SK-N-SH treated with all-trans-retinoic acid at 6 μM for 48 hours (cell line): ENCODE measurements around the gene COPG2.

Source experiments
- ATAC-seq: fragments of 200-7000 bp; cut with Tn5 transposase; 3 replicates; pipeline ENCODE4 v1.9.1; 2020; ENCODE audit warnings: mild to moderate bottlenecking, moderate library complexity
- ARNTL ChIP-seq: fragments of 450-650 bp; formaldehyde crosslinking; IDR thresholded peaks from 2 replicates; pipeline ENCODE4 v1.5.0; 2020; ENCODE audit warnings: low read depth, mild to moderate bottlenecking, moderate library complexity, borderline replicate concordance
- BACH2 ChIP-seq: fragments of 250-450 bp; sonication (Bioruptor Pico); IDR thresholded peaks from 2 replicates; pipeline ENCODE4 v1.9.0; 2021; ENCODE audit warnings: mild to moderate bottlenecking, borderline replicate concordance
- ESRRG ChIP-seq: fragments of 250-450 bp; sonication (Bioruptor Pico); IDR thresholded peaks from 2 replicates; pipeline ENCODE4 v1.6.1; 2021; ENCODE audit warnings: mild to moderate bottlenecking
- GLIS3 ChIP-seq: fragments of 250-450 bp; sonication (Bioruptor Pico); IDR thresholded peaks from 2 replicates; pipeline ENCODE4 v1.5.0; 2020; ENCODE audit warnings: mild to moderate bottlenecking, moderate library complexity
- ISL1 ChIP-seq: fragments of 250-450 bp; sonication (Bioruptor Pico); IDR thresholded peaks from 2 replicates; pipeline ENCODE4 v2.1.2; 2022; ENCODE audit warnings: mild to moderate bottlenecking, moderate library complexity
- OSR1 ChIP-seq: fragments of 250-450 bp; sonication (Bioruptor Pico); IDR thresholded peaks from 2 replicates; pipeline ENCODE4 v1.8.0; 2022; ENCODE audit warnings: moderate library complexity, mild to moderate bottlenecking, inconsistent platforms
- RARB ChIP-seq: fragments of 250-450 bp; sonication (Bioruptor Pico); IDR thresholded peaks from 2 replicates; pipeline ENCODE4 v1.8.0; 2021; ENCODE audit warnings: mild to moderate bottlenecking, moderate library complexity
- SNAI2 ChIP-seq: fragments of 250-450 bp; sonication (Bioruptor Pico); IDR thresholded peaks from 2 replicates; pipeline ENCODE4 v1.5.0; 2020; ENCODE audit warnings: mild to moderate bottlenecking, moderate library complexity
- TCF4 ChIP-seq: fragments of 250-450 bp; sonication (Bioruptor Pico); IDR thresholded peaks from 2 replicates; pipeline ENCODE4 v1.8.0; 2021; ENCODE audit warnings: mild to moderate bottlenecking, moderate library complexity, borderline replicate concordance
- TOX ChIP-seq: fragments of 250-450 bp; sonication (Bioruptor Pico); IDR thresholded peaks from 2 replicates; pipeline ENCODE4 v1.8.0; 2021; ENCODE audit warnings: mild to moderate bottlenecking, moderate library complexity, borderline replicate concordance
- TSHZ2 ChIP-seq: fragments of 250-450 bp; sonication (Bioruptor Pico); IDR thresholded peaks from 2 replicates; pipeline ENCODE4 v1.5.0; 2020; ENCODE audit warnings: mild to moderate bottlenecking, moderate library complexity
- ZC3H10 ChIP-seq: fragments of 250-450 bp; sonication (Bioruptor Pico); IDR thresholded peaks from 2 replicates; pipeline ENCODE4 v1.5.1; 2021; ENCODE audit warnings: mild to moderate bottlenecking, moderate library complexity
- ZFP3 ChIP-seq: fragments of 250-450 bp; sonication (Bioruptor Pico); IDR thresholded peaks from 2 replicates; pipeline ENCODE4 v1.5.0; 2020; ENCODE audit warnings: mild to moderate bottlenecking, moderate library complexity
- ZNF565 ChIP-seq: fragments of 450-650 bp; formaldehyde crosslinking; conservative IDR thresholded peaks from 2 replicates; pipeline ENCODE4 v1.5.0; 2020; ENCODE audit warnings: low read depth, mild to moderate bottlenecking, moderate library complexity
- ZNF70 ChIP-seq: fragments of 450-650 bp; formaldehyde crosslinking; IDR thresholded peaks from 2 replicates; pipeline ENCODE4 v1.5.0; 2020; ENCODE audit warnings: mild to moderate bottlenecking, moderate library complexity
- ZNF8 ChIP-seq: fragments of 450-650 bp; formaldehyde crosslinking; IDR thresholded peaks from 2 replicates; pipeline ENCODE4 v1.5.0; 2020; ENCODE audit warnings: mild to moderate bottlenecking, moderate library complexity
- TF ChIP-seq, protein P1 (sequence below): fragments of 250-450 bp; sonication (Bioruptor Pico); IDR thresholded peaks from 2 replicates; pipeline ENCODE4 v1.5.1; 2020; ENCODE audit warnings: low read depth, mild to moderate bottlenecking, moderate library complexity
- TF ChIP-seq, protein P2 (sequence below): fragments of 250-450 bp; sonication (Bioruptor Pico); IDR thresholded peaks from 2 replicates; pipeline ENCODE4 v1.5.1; 2021; ENCODE audit warnings: mild to moderate bottlenecking, moderate library complexity
- TF ChIP-seq, protein P3 (sequence below): fragments of 250-450 bp; sonication (Bioruptor Pico); IDR thresholded peaks from 2 replicates; pipeline ENCODE4 v1.8.0; 2021; ENCODE audit warnings: low read depth, mild to moderate bottlenecking, moderate library complexity, borderline replicate concordance
- TF ChIP-seq, protein P4 (sequence below): fragments of 250-450 bp; sonication (Bioruptor Pico); IDR thresholded peaks from 2 replicates; pipeline ENCODE4 v1.8.0; 2020; ENCODE audit warnings: mild to moderate bottlenecking, moderate library complexity, borderline replicate concordance

Gene COPG2

GRCh38 chr7:130473289-130473688, 195.3 kb downstream of the COPG2 start:
- TF ChIP-seq, protein P1, sequence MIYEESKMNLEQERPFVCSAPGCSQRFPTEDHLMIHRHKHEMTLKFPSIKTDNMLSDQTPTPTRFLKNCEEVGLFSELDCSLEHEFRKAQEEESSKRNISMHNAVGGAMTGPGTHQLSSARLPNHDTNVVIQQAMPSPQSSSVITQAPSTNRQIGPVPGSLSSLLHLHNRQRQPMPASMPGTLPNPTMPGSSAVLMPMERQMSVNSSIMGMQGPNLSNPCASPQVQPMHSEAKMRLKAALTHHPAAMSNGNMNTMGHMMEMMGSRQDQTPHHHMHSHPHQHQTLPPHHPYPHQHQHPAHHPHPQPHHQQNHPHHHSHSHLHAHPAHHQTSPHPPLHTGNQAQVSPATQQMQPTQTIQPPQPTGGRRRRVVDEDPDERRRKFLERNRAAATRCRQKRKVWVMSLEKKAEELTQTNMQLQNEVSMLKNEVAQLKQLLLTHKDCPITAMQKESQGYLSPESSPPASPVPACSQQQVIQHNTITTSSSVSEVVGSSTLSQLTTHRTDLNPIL (CRISPR knock-in tag): no peak
- TF ChIP-seq ZNF70 (CRISPR knock-in tag): no peak
- TF ChIP-seq SNAI2 (CRISPR knock-in tag): no peak
- TF ChIP-seq, protein P2, sequence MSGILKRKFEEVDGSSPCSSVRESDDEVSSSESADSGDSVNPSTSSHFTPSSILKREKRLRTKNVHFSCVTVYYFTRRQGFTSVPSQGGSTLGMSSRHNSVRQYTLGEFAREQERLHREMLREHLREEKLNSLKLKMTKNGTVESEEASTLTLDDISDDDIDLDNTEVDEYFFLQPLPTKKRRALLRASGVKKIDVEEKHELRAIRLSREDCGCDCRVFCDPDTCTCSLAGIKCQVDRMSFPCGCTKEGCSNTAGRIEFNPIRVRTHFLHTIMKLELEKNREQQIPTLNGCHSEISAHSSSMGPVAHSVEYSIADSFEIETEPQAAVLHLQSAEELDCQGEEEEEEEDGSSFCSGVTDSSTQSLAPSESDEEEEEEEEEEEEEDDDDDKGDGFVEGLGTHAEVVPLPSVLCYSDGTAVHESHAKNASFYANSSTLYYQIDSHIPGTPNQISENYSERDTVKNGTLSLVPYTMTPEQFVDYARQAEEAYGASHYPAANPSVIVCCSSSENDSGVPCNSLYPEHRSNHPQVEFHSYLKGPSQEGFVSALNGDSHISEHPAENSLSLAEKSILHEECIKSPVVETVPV (CRISPR knock-in tag): no peak
- TF ChIP-seq OSR1 (CRISPR knock-in tag): no peak
- TF ChIP-seq TOX (CRISPR knock-in tag): no peak
- no peak for TF ChIP-seq TCF4
- TF ChIP-seq ARNTL (CRISPR knock-in tag): no peak
- TF ChIP-seq RARB (CRISPR knock-in tag): no peak
- TF ChIP-seq, protein P3, sequence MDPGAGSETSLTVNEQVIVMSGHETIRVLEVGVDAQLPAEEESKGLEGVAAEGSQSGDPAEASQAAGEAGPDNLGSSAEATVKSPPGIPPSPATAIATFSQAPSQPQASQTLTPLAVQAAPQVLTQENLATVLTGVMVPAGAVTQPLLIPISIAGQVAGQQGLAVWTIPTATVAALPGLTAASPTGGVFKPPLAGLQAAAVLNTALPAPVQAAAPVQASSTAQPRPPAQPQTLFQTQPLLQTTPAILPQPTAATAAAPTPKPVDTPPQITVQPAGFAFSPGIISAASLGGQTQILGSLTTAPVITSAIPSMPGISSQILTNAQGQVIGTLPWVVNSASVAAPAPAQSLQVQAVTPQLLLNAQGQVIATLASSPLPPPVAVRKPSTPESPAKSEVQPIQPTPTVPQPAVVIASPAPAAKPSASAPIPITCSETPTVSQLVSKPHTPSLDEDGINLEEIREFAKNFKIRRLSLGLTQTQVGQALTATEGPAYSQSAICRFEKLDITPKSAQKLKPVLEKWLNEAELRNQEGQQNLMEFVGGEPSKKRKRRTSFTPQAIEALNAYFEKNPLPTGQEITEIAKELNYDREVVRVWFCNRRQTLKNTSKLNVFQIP (CRISPR knock-in tag): no peak
- TF ChIP-seq TSHZ2 (CRISPR knock-in tag): no peak
- no peak for TF ChIP-seq ZC3H10 (CRISPR knock-in tag)
- TF ChIP-seq BACH2 (CRISPR knock-in tag): no peak
- no peak for TF ChIP-seq ZNF565 (CRISPR knock-in tag)
- no peak for TF ChIP-seq ESRRG (CRISPR knock-in tag)
- no peak for ATAC-seq

- TF ChIP-seq ZNF565 (CRISPR knock-in tag): no peak
- no peak for TF ChIP-seq RARB (CRISPR knock-in tag)
- TF ChIP-seq ZC3H10 (CRISPR knock-in tag): no peak
- no peak for TF ChIP-seq SNAI2 (CRISPR knock-in tag)
- TF ChIP-seq, protein P2 (CRISPR knock-in tag): no peak
- no peak for TF ChIP-seq ZNF8 (CRISPR knock-in tag)
- TF ChIP-seq GLIS3: no peak
- ATAC-seq: no peak
Observed at GRCh38 chr7:130471974-130472373, 196.6 kb downstream of the COPG2 start.

DNA sequence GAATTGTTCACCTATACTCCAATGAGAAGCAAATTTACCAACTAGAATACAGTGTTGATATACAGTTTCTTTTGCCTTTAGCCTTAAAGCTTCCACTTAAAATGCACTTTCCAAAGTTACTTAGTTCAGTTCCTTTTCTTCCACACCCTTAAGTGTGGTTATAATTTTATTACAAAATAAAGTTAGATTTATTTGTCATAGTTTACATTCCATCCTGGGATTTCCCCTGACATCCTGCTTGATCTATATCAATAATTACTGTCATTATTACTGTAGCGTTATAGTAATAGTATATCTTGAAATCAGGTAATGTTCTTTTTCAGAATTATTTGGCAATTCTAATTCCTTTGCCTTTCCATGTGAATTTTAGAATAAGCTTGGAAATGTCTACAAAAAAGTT, 199.9 kb downstream of the COPG2 start:
- ATAC-seq: no peak

GRCh38 chr7:130463553-130464434, 204.8 kb downstream of the COPG2 start:
- no peak; the same call in 2 of the 3 replicates for ATAC-seq
- TF ChIP-seq, protein P3 (CRISPR knock-in tag): no peak
- no peak for TF ChIP-seq ZNF565 (CRISPR knock-in tag)
- no peak for TF ChIP-seq BACH2 (CRISPR knock-in tag)
- TF ChIP-seq, protein P4, sequence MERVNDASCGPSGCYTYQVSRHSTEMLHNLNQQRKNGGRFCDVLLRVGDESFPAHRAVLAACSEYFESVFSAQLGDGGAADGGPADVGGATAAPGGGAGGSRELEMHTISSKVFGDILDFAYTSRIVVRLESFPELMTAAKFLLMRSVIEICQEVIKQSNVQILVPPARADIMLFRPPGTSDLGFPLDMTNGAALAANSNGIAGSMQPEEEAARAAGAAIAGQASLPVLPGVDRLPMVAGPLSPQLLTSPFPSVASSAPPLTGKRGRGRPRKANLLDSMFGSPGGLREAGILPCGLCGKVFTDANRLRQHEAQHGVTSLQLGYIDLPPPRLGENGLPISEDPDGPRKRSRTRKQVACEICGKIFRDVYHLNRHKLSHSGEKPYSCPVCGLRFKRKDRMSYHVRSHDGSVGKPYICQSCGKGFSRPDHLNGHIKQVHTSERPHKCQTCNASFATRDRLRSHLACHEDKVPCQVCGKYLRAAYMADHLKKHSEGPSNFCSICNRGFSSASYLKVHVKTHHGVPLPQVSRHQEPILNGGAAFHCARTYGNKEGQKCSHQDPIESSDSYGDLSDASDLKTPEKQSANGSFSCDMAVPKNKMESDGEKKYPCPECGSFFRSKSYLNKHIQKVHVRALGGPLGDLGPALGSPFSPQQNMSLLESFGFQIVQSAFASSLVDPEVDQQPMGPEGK (CRISPR knock-in tag): no peak
- no peak for TF ChIP-seq ESRRG (CRISPR knock-in tag)
- no peak for TF ChIP-seq TCF4
- TF ChIP-seq ZFP3 (CRISPR knock-in tag): no peak
- TF ChIP-seq ARNTL (CRISPR knock-in tag): no peak
- no peak for TF ChIP-seq GLIS3
- TF ChIP-seq ZNF8 (CRISPR knock-in tag): no peak

More for the DNA sequence above, 199.9 kb downstream of the COPG2 start:
- TF ChIP-seq ISL1 (CRISPR knock-in tag) (peak; percentile 86), ZFP3 (CRISPR knock-in tag) (no peak)
